GM19324 (cell line): Measurements from ENCODE around the gene LMAN2.
"Not testable (repeated sequence)": the region's sequence is repeated elsewhere in the genome, so short reads cannot be mapped to it uniquely, and the experiment has no call there.

ENCODE experiments used
- ATAC-seq: cut with Tn5 transposase; IDR thresholded peaks from one replicate; pipeline ENCODE4 v1.9.1; 2021; ENCODE audit warnings: mild to moderate bottlenecking, moderate library complexity; ENCODE audit not compliant: unreplicated experiment, low FRiP score

The LMAN2 gene

DNA sequence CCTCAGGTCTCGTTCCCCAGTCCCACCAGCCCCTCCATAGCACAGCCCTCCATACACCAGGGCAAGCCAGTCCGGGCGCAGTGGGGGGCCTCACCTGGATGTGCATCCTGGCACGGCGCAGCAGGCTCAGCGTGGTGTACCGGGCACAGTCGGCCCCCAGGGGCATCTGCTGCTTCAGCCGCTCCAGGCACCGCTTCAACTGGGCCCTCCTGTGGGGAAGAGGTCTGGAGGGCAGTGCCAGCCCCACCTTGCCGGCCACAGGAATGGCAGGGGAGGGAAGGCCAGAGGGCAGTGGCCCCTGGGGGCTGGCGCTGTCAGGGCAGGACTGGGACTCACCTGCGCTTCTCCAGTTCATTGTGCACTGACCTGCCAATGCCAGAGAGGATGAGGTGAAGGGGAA, 41.1 kb downstream of the LMAN2 start:
- no peak for ATAC-seq

- no peak for ATAC-seq
These were observed 41.9 kb downstream of the LMAN2 start for GRCh38 chr5:177309351-177310191.

- ATAC-seq, result no peak
These were observed 42.7 kb downstream of the LMAN2 start for GRCh38 chr5:177308740-177309139.

- ATAC-seq, result no peak
These were observed 43.7 kb downstream of the LMAN2 start for GRCh38 chr5:177307544-177308363.

GRCh38 chr5:177306674-177307543, 44.6 kb downstream of the LMAN2 start:
- ATAC-seq, result no peak

- not testable (repeated sequence) for ATAC-seq
These were observed 45.3 kb downstream of the LMAN2 start for GRCh38 chr5:177306103-177306640.

DNA sequence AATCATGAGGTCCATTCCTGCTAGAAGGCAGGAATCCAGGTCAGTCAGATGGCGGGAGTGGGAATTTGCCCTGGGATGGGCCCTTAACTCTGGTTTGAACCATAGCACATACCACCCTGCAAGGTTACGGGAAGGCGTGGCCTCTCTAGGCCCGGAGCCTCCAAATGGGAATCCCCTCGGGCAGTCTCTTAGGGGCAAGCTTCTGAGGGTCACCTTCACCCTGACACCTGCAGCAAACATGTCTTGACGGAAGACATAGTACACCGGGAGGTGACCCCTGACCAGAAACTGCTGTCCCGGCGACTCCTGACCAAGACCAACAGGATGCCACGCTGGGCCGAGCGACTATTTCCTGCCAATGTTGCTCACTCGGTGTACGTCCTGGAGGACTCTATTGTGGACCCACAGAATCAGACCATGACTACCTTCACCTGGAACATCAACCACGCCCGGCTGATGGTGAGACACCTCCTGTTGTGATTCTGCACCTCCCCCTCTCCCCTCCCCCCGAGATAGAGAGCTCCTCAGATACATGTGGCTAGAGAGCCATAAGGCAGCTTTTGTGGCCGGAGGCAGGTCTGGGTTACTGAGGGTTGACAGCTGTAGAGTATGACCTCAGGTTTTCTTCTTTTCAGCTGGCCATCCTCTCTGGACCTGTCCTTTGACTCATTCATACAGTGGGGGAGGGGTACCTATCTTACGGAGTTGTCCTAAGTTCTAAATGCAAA, 46.9 kb downstream of the LMAN2 start:
- no peak for ATAC-seq

DNA sequence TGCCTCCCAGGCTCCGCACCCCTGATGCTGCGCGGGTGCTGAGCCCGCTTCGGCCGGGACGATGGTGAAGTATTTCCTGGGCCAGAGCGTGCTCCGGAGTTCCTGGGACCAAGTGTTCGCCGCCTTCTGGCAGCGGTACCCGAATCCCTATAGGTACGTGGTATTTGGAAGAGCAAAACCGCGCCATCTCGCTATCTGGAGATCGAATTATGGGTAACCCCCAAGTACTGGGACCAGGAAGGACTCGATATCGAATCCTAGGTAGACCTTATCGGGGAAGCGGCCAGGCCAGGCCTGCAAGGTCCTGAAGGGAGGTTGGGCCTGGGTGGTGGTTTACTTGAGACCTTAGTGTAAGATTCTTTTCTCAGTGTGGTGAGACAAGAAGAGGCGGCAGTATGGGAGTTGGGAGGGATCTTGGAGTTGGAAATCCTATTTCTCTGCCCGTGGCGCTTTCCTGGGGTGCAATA, 47.5 kb downstream of the LMAN2 start:
- ATAC-seq, result no peak

DNA sequence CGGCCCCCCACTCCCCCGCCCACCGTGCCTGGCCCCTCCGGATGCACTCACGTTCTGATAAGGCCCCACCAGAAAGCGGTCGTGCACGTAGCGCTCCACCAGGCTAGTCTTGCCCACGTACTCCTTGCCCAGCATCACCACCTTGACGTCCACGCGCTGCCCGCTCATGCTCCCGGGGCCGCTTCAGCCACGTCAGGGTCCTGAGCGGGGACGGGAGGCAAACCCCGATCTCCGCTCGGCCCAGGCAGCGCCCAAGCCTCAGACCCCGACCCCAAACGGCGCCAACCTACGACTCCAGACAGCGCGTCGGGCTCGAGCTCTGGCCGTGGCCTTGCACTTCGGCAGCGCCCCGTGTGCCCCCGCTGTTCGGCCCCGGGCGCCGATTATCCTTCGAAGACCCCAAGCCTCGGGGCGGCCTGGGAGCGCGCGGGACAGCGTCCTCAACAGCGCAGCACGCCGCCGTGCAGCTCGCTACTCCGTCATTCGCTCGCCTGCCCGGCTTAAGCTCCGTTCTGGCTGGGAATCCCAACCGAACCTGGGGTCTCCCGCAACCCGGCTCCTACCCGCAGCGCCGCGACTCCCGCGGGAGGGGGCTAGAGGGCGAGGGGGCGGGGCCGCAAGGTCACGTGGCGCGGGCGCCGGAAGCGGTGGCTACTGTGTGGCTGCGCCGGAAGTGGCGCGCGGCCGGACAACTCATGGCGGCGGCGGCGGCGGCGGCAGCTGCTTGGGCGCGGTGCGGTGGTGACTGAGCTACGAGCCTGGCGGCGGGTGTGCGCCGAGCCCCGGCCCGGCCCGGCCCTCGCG, 48.1 kb downstream of the LMAN2 start, which contains the start of the genes PRELID1 and RAB24:
TSS of gene PRELID1 (plus strand) at position 679 of the 804 bp plus-strand sequence. CDS start 187 bp downstream, outside the sequence.
TSS of gene RAB24 (minus strand) at position 599 of the 804 bp plus-strand sequence. CDS start at position 168, 431 bp downstream.
- peak; percentile 67 for ATAC-seq

GRCh38 chr5:177302354-177303110, 48.9 kb downstream of the LMAN2 start:
- ATAC-seq, result no peak

DNA sequence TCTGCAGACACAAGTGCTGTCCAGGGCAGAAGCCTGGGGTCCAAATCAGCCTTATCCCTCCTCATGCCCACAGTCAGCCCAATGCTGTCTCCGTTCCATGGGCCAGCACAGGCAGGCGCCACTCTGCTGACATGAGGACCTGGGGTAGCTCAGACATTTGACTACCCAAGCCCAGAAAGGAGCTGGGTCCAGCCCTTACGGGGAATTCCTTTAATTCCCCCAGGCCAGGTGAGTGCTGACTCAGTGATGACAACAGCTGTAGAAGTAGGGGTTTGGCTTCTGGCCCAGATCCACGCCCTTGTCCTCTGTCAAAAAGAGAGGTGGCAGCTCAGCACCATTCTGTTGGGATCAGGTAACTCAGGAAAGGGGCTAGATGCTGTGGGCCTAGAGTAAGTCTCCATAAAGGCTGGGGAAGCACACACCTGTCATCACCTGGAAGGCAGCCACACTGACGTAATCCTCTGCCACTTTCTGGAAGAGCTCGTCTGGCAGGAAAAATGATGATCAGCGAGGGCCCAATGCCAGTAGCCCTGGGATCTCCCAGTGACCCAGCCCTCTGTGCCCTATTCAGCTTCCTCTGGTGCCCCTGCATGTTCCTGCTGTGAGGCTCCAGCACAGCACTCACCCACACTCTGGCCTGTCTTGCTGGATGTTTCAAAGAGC, 49.8 kb downstream of the LMAN2 start:
- ATAC-seq, result no peak

DNA sequence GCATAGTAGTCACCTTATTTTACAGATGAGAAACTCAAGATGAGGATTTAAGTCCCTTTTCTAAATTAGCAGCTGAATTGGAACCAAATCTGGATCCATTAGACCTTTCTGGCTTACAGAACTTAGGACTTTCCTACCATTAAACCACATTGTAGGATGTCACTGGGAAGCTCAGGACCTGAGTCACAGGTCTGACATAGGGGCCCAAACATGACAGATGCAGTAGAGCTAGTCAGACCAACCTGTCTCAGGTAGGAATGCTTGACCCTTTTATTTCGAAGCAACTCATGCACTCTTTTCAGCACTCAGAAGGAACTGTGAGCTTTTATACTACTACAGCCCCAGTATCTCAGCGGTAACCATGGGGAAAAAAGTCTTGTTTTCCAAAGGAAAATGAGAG, 50.5 kb downstream of the LMAN2 start:
- no peak for ATAC-seq

GRCh38 chr5:177300236-177300880, 51.1 kb downstream of the LMAN2 start:
- no peak for ATAC-seq

- ATAC-seq, result no peak
These were observed 51.8 kb downstream of the LMAN2 start for GRCh38 chr5:177299697-177300096.

GRCh38 chr5:177297922-177298321, 53.5 kb downstream of the LMAN2 start:
- no peak for ATAC-seq

- ATAC-seq, result no peak
These were observed 54.9 kb downstream of the LMAN2 start for GRCh38 chr5:177296581-177296980.

GRCh38 chr5:177295924-177296323, 55.5 kb downstream of the LMAN2 start:
- no peak for ATAC-seq
